ENCODE measurements around the gene RABIF.
A peak's percentile ranks its signal among the peaks of the same experiment; 100 is the strongest.

The RABIF gene

DNA sequence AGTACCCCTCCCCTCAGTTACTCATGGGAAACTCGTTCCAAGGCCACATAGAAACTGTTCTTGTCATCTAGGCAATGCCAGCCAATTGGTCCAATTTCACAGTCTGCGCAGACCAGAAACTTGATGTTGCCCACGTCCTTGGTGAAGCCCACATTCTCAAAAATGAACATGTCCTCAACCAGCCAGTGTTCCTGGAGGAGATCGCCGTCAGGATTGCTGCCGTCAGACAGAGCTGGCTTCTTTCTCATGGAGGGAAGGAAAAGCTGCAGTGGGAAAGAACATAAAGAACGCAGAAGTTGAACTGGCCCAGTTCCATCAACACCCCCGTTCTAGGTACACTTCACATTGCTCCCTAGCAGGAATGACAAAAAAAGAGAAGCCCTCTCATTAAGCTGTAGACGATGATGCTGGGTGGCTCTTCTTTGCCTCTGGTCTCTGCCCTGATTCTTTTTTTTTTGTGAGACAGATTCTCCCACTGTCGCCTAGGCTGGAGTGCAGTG is 7.9 kb downstream of the RABIF start:
- no peak for DNase-seq
- in situ Hi-C loops (cut with HindIII; ENCODE audit: low pct_ligation_motif_present, low pct_unique_long_range_greater_than_20kb, low sequenced_read_pairs) = no loop called here

DNA sequence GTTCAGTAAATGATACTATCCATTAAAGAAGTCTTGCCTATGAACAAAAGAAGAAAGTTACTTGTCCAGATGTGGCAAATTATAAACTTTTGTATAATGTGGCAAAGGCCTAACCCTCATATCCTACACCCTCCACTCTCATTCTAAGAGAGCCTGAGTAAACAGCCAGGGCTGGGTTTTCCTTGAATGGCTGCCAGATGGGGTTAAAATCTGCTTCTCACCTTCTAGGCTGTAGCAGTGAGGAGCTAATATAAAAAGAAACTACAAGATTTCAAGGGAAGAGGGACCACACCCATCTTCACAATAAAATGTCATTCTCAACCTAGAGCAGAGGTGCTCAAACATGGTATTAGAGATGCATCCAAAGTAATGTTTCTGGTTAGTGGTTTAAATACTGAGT is 8.9 kb downstream of the RABIF start:
- DNase-seq = no peak
- in situ Hi-C loops (cut with HindIII; ENCODE audit: low pct_ligation_motif_present, low pct_unique_long_range_greater_than_20kb, low sequenced_read_pairs) = no loop called here

DNA sequence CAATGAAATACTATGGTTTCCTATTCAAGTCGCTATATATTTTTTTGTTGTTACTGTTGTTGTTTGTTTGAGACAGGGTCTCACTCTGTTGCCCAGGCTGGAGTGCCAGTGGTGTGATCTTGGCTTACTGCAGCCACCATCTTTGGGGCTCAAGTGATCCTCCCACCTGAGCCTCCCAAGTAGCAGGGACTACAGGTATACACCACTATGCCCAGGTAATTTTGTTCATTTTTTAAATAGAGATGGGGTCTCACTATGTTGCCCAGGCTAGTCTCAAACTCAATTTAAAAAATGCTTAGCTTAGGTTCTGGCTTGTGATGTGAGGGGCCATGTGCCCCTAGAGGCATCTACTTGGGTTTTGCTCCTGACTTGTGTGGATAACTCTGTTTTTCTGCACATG is 9.8 kb downstream of the RABIF start:
- no peak for DNase-seq
- in situ Hi-C loops (cut with HindIII; ENCODE audit: low pct_ligation_motif_present, low pct_unique_long_range_greater_than_20kb, low sequenced_read_pairs) = no loop called here

DNA sequence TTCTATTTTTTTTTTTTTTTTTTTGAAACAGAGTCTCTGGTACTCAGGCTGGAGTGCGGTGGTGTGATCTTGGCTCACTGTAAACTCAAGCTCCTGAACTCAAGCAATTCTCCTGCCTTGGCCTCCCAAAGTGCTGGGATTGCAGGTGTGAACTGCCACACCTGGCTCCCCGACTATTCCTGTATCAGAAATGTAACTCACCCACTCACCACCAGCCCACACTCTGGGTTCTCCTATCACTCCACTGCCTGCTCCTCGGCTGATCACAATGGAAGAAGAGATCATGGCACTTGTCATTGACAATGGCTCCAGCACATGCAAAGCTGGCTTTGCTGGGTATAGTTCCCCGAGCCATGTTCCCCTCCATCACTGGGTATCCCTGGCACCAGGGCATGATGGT is 15.9 kb downstream of the RABIF start:
- in situ Hi-C loops (cut with HindIII; ENCODE audit: low pct_ligation_motif_present, low pct_unique_long_range_greater_than_20kb, low sequenced_read_pairs) = loop anchor here (25.0 kb wide), 1 partner anchor 136 kb away; no protein-coding TSS in a partner anchor
- DNase-seq = no peak

DNA sequence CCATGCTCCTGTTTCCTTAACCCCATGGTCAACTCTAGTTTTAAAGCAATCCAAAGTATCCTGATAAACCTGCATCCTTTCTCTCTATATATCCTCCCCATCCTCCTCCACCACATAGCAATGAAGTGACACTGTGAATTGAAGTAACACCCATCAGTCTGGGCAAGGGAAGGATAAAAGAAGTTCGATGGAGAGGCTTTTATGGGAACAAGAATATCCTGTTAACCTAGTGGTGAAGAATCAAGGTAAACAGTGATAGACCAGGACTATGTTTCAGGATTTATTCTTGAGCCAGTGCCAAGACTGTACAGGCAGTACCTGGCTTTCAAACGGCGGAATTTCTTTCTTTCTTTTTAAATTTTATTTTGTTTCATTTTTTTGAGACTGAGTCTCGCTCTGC is 17.6 kb downstream of the RABIF start:
- no peak for DNase-seq
- in situ Hi-C loops (cut with HindIII; ENCODE audit: low pct_ligation_motif_present, low pct_unique_long_range_greater_than_20kb, low sequenced_read_pairs) = loop anchor here (25.0 kb wide), 1 partner anchor 134 kb away; no protein-coding TSS in a partner anchor

- DNase-seq = no peak
Observed at GRCh38 chr1:202862679-202863560, 26.0 kb downstream of the RABIF start.

DNA sequence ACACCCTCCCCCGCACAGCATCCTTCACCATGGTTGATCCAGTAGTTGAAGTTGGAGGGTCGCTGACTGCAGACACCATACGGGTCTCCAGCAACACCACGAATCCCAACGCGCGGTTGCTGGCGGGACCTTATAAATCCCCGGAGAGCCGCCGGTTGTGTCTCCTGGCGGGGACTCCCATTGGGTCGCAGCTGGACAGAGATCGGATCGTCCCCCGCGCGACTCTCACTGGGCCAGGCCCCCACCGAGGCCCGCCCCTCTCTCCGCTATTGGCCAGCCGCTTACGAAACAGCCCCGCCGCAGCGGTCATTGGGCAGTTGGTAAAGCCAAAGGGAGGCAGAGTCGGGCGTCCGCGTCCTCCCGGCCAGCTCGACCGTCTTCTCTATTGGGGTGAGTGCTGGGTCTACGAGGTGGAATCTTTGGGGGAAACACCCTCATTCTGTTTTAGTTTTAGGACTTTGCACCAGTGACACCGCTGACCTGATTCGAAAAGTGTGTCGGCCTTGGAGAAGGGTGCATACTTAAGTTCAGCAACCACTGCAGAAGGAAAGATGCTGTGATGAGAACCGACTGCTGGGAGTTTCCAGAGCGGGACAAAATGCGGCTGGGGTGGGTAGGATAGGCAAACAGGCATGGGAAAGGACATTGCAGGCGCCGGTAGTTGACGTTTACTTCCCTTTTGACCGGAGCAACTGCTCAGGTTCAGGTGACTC is 27.4 kb downstream of the RABIF start:
- in situ Hi-C loops (cut with HindIII; ENCODE audit: low pct_ligation_motif_present, low pct_unique_long_range_greater_than_20kb, low sequenced_read_pairs) = loop anchor here (25.0 kb wide), 1 partner anchor 124 kb away; no protein-coding TSS in a partner anchor
- DNase-seq = peak; percentile 93

More at GRCh38 chr1:202862679-202863560, 26.0 kb downstream of the RABIF start:
- in situ Hi-C loops (cut with HindIII; ENCODE audit: low pct_ligation_motif_present, low pct_unique_long_range_greater_than_20kb, low sequenced_read_pairs) = loop anchor here (25.0 kb wide), 1 partner anchor 126 kb away; no protein-coding TSS in a partner anchor

GRCh38 chr1:202860744-202861419 is 28.1 kb downstream of the RABIF start:
- in situ Hi-C loops (cut with HindIII; ENCODE audit: low pct_ligation_motif_present, low pct_unique_long_range_greater_than_20kb, low sequenced_read_pairs) = loop anchor here (25.0 kb wide), 1 partner anchor 124 kb away; no protein-coding TSS in a partner anchor
- DNase-seq = peak; percentile 52

DNA sequence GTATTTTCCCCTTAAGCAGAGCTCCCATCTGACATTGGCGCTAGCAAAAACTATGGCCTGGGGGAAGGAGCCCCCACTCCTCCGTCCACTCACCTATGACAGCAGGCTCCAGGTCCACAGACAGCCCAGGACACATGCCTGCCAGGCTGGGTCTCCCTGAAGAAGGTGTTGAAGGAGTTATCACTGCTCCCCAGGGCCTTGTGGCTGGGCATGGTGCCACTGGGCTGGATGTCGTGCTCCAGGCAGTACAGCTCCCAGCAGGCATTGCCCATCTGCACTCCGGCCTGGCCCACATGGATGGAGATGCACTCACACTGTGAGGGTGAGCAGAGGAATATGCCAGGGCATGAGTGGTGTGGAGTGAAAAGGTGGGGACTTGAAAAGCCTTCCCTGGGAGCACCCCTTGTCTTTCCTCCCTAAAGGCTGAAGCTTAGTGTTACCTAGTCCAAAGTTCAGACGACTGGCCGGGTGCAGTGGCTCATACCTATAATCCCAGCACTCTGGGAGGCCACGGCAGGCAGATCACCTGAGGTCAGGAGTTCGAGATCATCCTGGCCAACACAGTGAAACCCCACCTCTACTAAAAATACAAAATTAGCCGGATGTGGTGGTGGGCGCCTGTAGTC is 30.0 kb downstream of the RABIF start:
- DNase-seq = no peak
- in situ Hi-C loops (cut with HindIII; ENCODE audit: low pct_ligation_motif_present, low pct_unique_long_range_greater_than_20kb, low sequenced_read_pairs) = loop anchor here (25.0 kb wide), 1 partner anchor 122 kb away; no protein-coding TSS in a partner anchor

GRCh38 chr1:202858331-202858730 is 30.6 kb downstream of the RABIF start:
- in situ Hi-C loops (cut with HindIII; ENCODE audit: low pct_ligation_motif_present, low pct_unique_long_range_greater_than_20kb, low sequenced_read_pairs) = loop anchor here (25.0 kb wide), 1 partner anchor 121 kb away; no protein-coding TSS in a partner anchor
- DNase-seq = no peak

GRCh38 chr1:202857136-202857610 is 31.8 kb downstream of the RABIF start:
- DNase-seq = no peak
- in situ Hi-C loops (cut with HindIII; ENCODE audit: low pct_ligation_motif_present, low pct_unique_long_range_greater_than_20kb, low sequenced_read_pairs) = loop anchor here (25.0 kb wide), 1 partner anchor 120 kb away; no protein-coding TSS in a partner anchor

DNA sequence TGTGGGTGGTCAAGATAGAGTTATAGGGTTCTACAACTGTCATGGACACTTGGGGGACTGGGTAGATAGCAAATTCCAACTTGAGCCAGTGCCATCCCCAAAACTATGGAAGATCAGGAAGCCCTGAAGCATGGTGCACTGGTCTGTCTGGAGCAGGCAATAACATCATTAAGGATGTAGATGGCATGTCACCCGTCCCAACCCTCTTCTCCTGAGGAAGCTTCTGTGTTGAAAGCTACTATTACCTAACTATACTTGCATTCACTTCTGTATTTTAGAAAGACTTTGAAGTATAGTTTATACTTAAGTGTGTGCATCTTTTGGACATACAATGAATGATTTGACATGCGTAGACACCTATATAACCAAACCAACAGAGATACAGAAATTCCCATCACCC is 32.9 kb downstream of the RABIF start:
- DNase-seq = no peak

GRCh38 chr1:202854787-202855186 is 34.2 kb downstream of the RABIF start:
- DNase-seq = no peak
- in situ Hi-C loops (cut with HindIII; ENCODE audit: low pct_ligation_motif_present, low pct_unique_long_range_greater_than_20kb, low sequenced_read_pairs) = loop anchor here (25.0 kb wide), 1 partner anchor 117 kb away; no protein-coding TSS in a partner anchor

More for the DNA sequence above, 32.9 kb downstream of the RABIF start:
- in situ Hi-C loops (cut with HindIII; ENCODE audit: low pct_ligation_motif_present, low pct_unique_long_range_greater_than_20kb, low sequenced_read_pairs) = loop anchor here (25.0 kb wide), 1 partner anchor 119 kb away; no protein-coding TSS in a partner anchor

DNA sequence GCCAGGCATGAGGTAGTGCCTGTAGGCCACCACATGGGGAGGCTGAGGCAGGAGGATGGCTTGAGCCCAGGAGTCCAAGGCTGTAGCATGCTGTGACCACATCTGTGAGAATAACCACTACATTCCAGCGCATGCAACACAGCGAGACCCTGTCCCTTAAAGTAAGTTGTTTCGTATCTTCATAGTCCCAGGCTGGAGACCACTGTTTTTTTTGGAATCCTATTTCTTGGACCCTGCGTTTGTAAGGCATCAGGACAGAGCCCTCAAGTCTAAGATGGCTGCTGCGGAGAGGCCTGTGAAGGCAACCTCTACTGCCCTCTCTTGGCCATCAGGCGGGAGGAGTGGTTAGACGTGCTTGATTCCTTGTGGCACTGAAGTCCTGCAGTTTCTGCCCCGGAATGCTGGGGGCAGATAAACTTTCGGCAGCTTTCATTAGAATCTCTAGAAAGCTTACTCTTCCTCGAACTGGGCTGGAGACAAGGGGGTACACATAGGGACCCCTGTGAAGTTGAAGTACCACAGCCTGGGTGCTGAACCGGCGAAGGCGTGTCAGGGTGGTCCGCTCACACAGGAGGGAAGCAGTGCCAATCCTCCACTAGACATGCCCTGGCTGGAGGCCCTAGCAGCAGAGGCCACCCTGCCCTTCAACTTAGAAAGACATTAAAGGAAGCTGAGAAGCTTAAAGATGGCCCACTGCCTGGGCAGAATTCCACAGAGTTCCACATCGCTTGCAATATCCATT is 36.6 kb downstream of the RABIF start:
- in situ Hi-C loops (cut with HindIII; ENCODE audit: low pct_ligation_motif_present, low pct_unique_long_range_greater_than_20kb, low sequenced_read_pairs) = loop anchor here (25.0 kb wide), 1 partner anchor 115 kb away; no protein-coding TSS in a partner anchor
- DNase-seq = peak; percentile 65

DNA sequence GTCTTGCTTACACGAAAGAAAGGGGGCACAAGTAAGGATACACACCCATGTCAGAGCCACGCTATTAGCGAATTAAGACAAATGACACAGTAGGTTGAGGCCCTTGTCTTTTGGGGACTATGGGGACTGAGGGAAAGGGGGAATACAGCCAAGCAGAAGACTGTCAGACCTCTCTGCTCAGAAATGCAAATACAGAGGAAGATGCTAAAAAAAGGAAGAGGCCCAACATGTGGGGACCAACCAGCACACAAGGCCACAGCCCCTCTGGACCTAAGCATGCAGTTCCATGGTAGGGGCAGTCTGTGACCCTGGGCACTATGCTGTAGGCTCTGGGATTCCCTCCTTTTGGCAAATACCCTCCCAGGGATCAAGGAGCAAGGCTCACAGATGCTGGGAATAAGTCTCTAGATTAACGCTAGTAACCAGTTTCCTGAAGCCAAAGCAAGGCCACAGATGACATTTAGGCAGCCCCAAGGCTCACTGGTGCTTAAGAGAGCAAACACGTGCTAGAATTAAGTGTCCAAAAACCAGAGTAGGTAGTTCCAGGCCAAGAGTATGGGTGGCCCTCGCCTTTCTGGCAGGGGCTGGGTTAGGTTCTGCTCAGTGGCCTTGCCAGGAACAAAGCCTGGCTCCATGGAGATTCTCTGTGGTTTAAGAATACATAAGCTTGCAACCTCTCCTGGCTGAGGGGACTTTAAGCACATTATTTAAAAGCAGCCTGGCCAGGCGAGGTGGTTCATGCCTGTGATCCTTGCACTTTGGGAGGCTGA is 38.2 kb downstream of the RABIF start:
- in situ Hi-C loops (cut with HindIII; ENCODE audit: low pct_ligation_motif_present, low pct_unique_long_range_greater_than_20kb, low sequenced_read_pairs) = loop anchor here (25.0 kb wide), 1 partner anchor 113 kb away; no protein-coding TSS in a partner anchor
- no peak for DNase-seq

GRCh38 chr1:202848191-202848542 is 40.8 kb downstream of the RABIF start:
- in situ Hi-C loops (cut with HindIII; ENCODE audit: low pct_ligation_motif_present, low pct_unique_long_range_greater_than_20kb, low sequenced_read_pairs) = no loop called here
- no peak for DNase-seq
